Naive B cell (primary cell): Measurements from ENCODE around the gene C1QTNF8. TPM values are rescaled to one million over a fixed set of nuclear protein-coding genes. Genes with fewer than 3 reads are reported as not detected.

Experiments
- ATAC-seq, 2 donors: fragments of 150-1000 bp; cut with Tn5 transposase; 2 replicates each; pipeline ENCODE4 v1.10.0; 2021; ENCODE audit warnings: low read depth in 2 of 2, mild to moderate bottlenecking in 2 of 2, moderate library complexity in 2 of 2
- DNase-seq: peaks from one replicate; pipeline ENCODE4 v3.0.0; 2022
- H3K27ac Mint-ChIP-seq, 6 donors: one replicate each; pipeline ENCODE4 v1.8.0; 2020 to 2022; ENCODE audit warnings: mild to moderate bottlenecking in 6 of 6, mixed read lengths in 6 of 6, moderate library complexity in 5 of 6, inconsistent platforms in 2 of 6
- H3K27me3 Mint-ChIP-seq, 3 donors: one replicate each; pipeline ENCODE4 v1.8.0; 2021 to 2022; ENCODE audit warnings: mixed read lengths in 3 of 3, mild to moderate bottlenecking in 1 of 3
- H3K36me3 Mint-ChIP-seq, 2 donors: one replicate each; pipeline ENCODE4 v1.8.0; 2020 to 2022; ENCODE audit warnings: mixed read lengths in 2 of 2, inconsistent platforms in 1 of 2, mild to moderate bottlenecking in 1 of 2
- H3K4me1 Mint-ChIP-seq, 3 donors: one replicate each; pipeline ENCODE4 v1.8.0; 2020 to 2022; ENCODE audit warnings: mixed read lengths in 3 of 3, inconsistent platforms in 1 of 3, mild to moderate bottlenecking in 1 of 3, moderate library complexity in 1 of 3
- H3K4me3 Mint-ChIP-seq, 8 donors: one replicate each; pipeline ENCODE4 v1.8.0; 2020 to 2022; ENCODE audit warnings: mild to moderate bottlenecking in 8 of 8, mixed read lengths in 8 of 8, moderate library complexity in 8 of 8, inconsistent platforms in 2 of 8
- H3K9me3 Mint-ChIP-seq, 7 donors: one replicate each; pipeline ENCODE4 v1.8.0; 2020 to 2022; ENCODE audit warnings: mixed read lengths in 7 of 7, mild to moderate bottlenecking in 5 of 7, inconsistent platforms in 2 of 7, moderate library complexity in 1 of 7
- polyA plus RNA-seq, 6 donors: library from polyadenylated mRNA; unstranded; fragments of 300-500 nt; fragmentation: Illumina TruSeq; gene quantifications; one replicate each; pipeline ENCODE4 v1.2.3, GENCODE V29; 2021; ENCODE audit warnings: low read depth in 6 of 6

C1QTNF8 gene
- polyA plus RNA-seq, 6 donors from 2014 or later, result not detected

DNA sequence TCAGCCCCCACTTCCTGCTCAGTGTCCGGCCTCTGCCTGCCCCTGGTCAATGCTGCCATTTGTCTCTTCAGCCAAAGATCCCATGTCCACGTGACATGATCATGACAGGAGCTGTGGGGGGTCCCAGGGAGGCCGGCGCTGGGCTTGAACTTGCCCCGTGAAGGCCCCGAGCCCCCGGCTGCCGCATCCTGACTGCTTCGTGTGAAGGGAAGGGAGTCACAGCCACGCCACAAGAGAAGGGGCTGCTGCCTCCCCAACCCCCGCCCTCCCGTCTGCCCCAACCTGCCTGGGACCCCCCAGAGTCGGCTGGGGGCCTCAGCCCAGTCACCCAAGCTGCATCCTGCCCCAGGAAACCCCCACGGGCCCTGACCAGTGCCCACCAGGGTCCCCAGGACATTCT, 37.8 kb downstream of the C1QTNF8 start:
- ATAC-seq (no peak), DNase-seq (no peak)
- Mint-ChIP-seq H3K36me3 (peaks cover 6 to 7% of the 10 kb centered on the region in 2 donors), H3K27me3 (peaks cover 0 to 15% (median 7%) of the 10 kb centered on the region in 3 donors), H3K9me3 (peaks cover 3 to 20% (median 8%) of the 10 kb centered on the region in 7 donors), H3K4me1 (no peaks in the 10 kb centered on the region), H3K27ac (no peak overlapping the region), H3K4me3 (no peak overlapping the region)

- peaks cover 3 to 20% (median 8%) of the 10 kb centered on the region in 7 donors for H3K9me3 Mint-ChIP-seq
- ATAC-seq (no peak), DNase-seq (no peak)
- peaks cover 6 to 7% of the 10 kb centered on the region in 2 donors for H3K36me3 Mint-ChIP-seq
- no peak overlapping the region for H3K27ac Mint-ChIP-seq
- no peak overlapping the region for H3K4me3 Mint-ChIP-seq
- H3K4me1 Mint-ChIP-seq, result no peaks in the 10 kb centered on the region
- H3K27me3 Mint-ChIP-seq, result peaks cover 0 to 8% (median 7%) of the 10 kb centered on the region in 3 donors
These were observed 38.7 kb downstream of the C1QTNF8 start for GRCh38 chr16:1057252-1057932.

- Mint-ChIP-seq H3K36me3 (peaks cover 6 to 7% of the 10 kb centered on the region in 2 donors), H3K27me3 (peaks cover 0 to 8% (median 7%) of the 10 kb centered on the region in 3 donors), H3K4me3 (no peak overlapping the region), H3K4me1 (no peaks in the 10 kb centered on the region), H3K27ac (no peak overlapping the region), H3K9me3 (peaks cover 3 to 20% (median 8%) of the 10 kb centered on the region in 7 donors)
- no peak for DNase-seq
- no peak for ATAC-seq
These were observed 39.8 kb downstream of the C1QTNF8 start for GRCh38 chr16:1056196-1056595.

DNA sequence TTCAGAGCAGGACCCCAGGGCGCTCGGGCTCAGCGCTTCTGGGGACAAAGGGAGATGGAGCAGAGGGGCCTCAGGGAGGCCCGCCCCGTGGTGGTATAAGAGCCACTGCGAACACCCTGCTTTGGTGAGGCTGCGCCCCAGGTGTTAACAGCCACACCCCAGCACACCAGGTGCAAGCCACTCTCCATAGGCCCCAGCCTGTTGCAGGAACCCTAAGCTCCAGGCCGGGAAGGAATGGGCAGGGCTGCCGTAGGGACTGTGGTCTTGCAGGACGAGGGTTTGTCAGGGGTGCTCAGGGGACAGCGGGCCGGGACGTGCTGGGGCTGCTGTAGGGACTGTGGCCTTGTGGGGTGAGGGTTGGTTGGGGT, 40.5 kb downstream of the C1QTNF8 start:
- Mint-ChIP-seq H3K4me1 (no peaks in the 10 kb centered on the region), H3K9me3 (peaks cover 3 to 20% (median 8%) of the 10 kb centered on the region in 7 donors), H3K27me3 (peaks cover 0 to 8% (median 7%) of the 10 kb centered on the region in 3 donors), H3K27ac (no peak overlapping the region), H3K36me3 (peaks cover 6 to 7% of the 10 kb centered on the region in 2 donors), H3K4me3 (no peak overlapping the region)
- ATAC-seq (no peak), DNase-seq (no peak)

DNA sequence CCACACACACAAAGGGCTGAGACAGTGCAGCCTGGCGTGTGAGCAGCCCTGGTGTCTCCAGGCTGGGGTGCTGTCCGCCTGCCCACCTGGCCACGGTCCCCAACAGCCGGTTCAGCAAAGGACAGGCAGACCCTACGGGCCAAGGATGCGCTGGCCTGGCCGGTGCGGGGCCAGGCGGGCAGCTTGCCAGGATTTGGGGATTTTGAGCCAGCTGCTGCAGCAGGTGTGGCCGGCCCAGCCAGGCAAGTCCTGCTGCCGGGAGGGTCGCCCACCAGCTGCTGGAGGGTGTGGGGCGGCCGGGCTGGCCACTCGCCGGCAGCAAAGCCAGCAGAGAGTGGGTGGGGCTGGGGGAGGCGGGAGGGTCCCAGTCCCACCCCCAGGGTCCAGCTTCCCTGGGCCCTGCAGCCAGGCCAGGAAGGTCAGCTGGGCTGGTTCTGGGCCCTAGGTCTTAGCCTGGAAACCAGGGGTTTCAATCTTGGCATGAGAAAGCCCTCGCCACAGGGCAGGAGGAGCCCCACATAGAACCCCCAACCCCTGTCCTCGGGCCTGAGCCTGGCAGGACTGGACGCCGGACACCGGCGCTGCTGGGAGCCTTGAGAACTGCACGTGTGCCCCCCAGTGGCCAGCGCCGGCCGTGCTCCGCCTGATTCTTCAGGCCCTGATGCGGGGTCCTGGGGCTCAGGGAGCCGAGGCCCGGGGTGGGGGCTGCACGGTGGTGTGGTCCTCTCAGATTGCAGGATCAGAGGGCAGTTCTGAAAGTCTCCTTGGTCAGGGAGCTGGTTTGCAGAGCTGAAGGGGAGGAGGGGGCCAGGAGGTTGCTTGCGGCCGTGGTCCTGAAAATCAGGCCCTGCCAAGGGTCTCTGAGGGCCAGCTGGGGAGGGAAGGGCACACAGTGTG, 41.1 kb downstream of the C1QTNF8 start:
- DNase-seq, result no peak
- H3K4me3 Mint-ChIP-seq, result no peak overlapping the region

DNA sequence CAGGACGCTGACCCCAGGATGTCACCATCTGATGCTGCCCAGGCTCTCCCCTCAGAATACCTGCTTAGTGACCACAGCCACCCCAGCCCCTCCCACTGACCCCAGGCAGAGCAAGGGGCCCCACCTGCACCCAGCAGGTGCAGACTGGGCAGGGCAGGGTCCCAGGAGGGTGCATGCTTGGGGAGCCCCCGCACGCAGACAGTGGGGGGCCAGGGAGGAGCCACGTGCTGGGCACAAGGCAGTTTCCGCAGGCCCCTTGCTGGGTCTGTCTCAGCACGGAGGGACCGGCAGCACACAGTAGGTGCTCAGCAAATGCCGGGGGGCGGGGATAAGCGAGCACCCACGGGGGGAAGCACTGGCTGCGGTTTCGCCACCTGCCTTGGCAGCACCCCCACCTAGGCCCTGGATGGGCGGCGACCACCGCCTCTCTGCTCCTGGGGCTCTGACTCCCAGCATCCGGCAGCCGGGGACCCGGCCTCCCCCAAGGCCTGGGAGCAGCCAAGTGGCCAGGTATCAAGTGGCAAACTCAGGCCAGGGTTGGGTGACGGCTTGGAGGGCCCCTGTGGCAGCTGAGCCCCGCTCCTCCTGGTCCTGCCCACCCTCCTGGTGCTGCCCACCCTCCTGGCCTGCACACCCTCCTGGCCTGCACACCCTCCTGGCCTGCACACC, 42.2 kb downstream of the C1QTNF8 start:
- no peak overlapping the region for H3K4me3 Mint-ChIP-seq

More for the DNA sequence above, 41.1 kb downstream of the C1QTNF8 start:
- Mint-ChIP-seq H3K27me3 (peaks cover 0 to 8% (median 7%) of the 10 kb centered on the region in 3 donors), H3K4me1 (no peaks in the 10 kb centered on the region), H3K27ac (no peak overlapping the region), H3K36me3 (peaks cover 6 to 7% of the 10 kb centered on the region in 2 donors), H3K9me3 (peaks cover 3 to 19% (median 8%) of the 10 kb centered on the region in 7 donors)
- no peak for ATAC-seq

GRCh38 chr16:1053121-1053521, 42.9 kb downstream of the C1QTNF8 start:
- ATAC-seq (no peak), DNase-seq (no peak)
- H3K27ac Mint-ChIP-seq, result no peak overlapping the region

More for the DNA sequence above, 42.2 kb downstream of the C1QTNF8 start:
- Mint-ChIP-seq H3K27me3 (peaks cover 0 to 8% (median 7%) of the 10 kb centered on the region in 3 donors), H3K9me3 (peaks cover 0 to 8% (median 0%) of the 10 kb centered on the region in 7 donors), H3K36me3 (no peaks in the 10 kb centered on the region), H3K4me1 (no peaks in the 10 kb centered on the region), H3K27ac (no peak overlapping the region)
- ATAC-seq (no peak), DNase-seq (no peak)

GRCh38 chr16:1052721-1053120, 43.3 kb downstream of the C1QTNF8 start:
- Mint-ChIP-seq H3K27me3 (peaks cover 0 to 8% (median 7%) of the 10 kb centered on the region in 3 donors), H3K4me1 (no peaks in the 10 kb centered on the region), H3K36me3 (no peaks in the 10 kb centered on the region), H3K9me3 (peaks cover 0 to 6% (median 0%) of the 10 kb centered on the region in 7 donors), H3K27ac (no peak overlapping the region), H3K4me3 (no peak overlapping the region)
- ATAC-seq, result no peak
- no peak for DNase-seq

More at GRCh38 chr16:1053121-1053521, 42.9 kb downstream of the C1QTNF8 start:
- Mint-ChIP-seq H3K4me1 (no peaks in the 10 kb centered on the region), H3K9me3 (peaks cover 0 to 6% (median 0%) of the 10 kb centered on the region in 7 donors), H3K27me3 (peaks cover 0 to 8% (median 7%) of the 10 kb centered on the region in 3 donors), H3K4me3 (no peak overlapping the region), H3K36me3 (no peaks in the 10 kb centered on the region)

GRCh38 chr16:1051446-1051845, 44.6 kb downstream of the C1QTNF8 start:
- Mint-ChIP-seq H3K4me3 (no peak overlapping the region), H3K9me3 (peaks cover 0 to 3% (median 0%) of the 10 kb centered on the region in 7 donors), H3K36me3 (no peaks in the 10 kb centered on the region), H3K27ac (no peak overlapping the region), H3K27me3 (peaks cover 0 to 8% (median 7%) of the 10 kb centered on the region in 3 donors), H3K4me1 (no peaks in the 10 kb centered on the region)
- ATAC-seq (no peak), DNase-seq (no peak)

- DNase-seq, result no peak
- H3K27me3 Mint-ChIP-seq, result peaks cover 0 to 8% (median 7%) of the 10 kb centered on the region in 3 donors
- H3K4me1 Mint-ChIP-seq, result no peaks in the 10 kb centered on the region
- no peak overlapping the region for H3K4me3 Mint-ChIP-seq
- H3K9me3 Mint-ChIP-seq, result no peaks in the 10 kb centered on the region
- H3K27ac Mint-ChIP-seq, result no peak overlapping the region
- no peaks in the 10 kb centered on the region for H3K36me3 Mint-ChIP-seq
- ATAC-seq, result no peak
These were observed 45.1 kb downstream of the C1QTNF8 start for GRCh38 chr16:1050921-1051320.

GRCh38 chr16:1050516-1050915, 45.5 kb downstream of the C1QTNF8 start:
- ATAC-seq (no peak), DNase-seq (no peak)
- Mint-ChIP-seq H3K36me3 (no peaks in the 10 kb centered on the region), H3K27ac (no peak overlapping the region), H3K9me3 (no peaks in the 10 kb centered on the region), H3K4me1 (no peaks in the 10 kb centered on the region), H3K4me3 (no peak overlapping the region), H3K27me3 (peaks cover 0 to 5% (median 4%) of the 10 kb centered on the region in 3 donors)

GRCh38 chr16:1049976-1050247, 46.1 kb downstream of the C1QTNF8 start:
- Mint-ChIP-seq H3K9me3 (no peaks in the 10 kb centered on the region), H3K27ac (no peak overlapping the region), H3K27me3 (no peaks in the 10 kb centered on the region), H3K36me3 (no peaks in the 10 kb centered on the region), H3K4me1 (no peaks in the 10 kb centered on the region), H3K4me3 (no peak overlapping the region)
- DNase-seq (no peak), ATAC-seq (no peak)

DNA sequence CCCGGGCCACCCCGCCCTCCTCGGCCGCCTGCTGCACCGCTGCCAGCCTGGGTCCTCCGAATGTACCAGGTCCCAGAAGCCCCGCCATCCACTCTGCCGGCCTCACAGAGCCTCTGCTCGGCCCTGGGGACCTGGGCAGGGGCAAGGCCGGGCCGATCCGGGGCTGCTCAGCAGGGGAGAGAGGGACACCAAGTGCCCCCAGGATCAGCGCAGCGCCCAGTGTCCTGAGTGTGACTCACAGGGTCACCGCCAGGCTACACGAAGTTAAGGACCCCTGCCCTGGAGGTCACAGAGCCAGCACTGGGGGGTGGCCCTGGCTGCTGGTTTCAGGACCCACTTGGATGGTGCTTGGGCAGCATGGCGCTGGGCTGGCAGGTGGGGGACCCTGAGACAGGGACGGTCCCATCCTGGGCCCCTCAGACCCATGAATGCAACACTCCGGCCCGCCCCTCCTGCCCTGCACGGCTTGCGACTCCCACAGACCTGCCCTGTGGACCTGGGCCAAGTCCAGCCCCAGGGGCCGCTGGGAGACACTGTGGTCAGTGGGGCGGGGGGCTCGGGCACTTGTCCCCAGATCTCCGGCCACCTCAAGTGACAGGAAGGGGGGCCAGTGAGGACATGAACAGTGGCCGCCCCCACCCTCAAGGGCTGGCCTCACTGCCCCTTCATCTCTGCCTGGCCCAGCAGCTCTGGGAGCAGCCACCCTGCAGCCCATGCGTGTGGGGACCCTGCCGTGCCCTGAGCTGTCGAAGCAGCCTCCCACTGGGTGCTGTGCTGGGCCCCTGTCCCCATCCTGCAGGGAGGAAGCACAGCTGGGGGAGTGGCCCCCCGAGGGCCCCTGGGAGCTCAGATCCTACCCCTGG, 46.7 kb downstream of the C1QTNF8 start:
- no peaks in the 10 kb centered on the region for H3K4me1 Mint-ChIP-seq
- no peak overlapping the region for H3K27ac Mint-ChIP-seq
- no peak for DNase-seq
- no peak overlapping the region for H3K4me3 Mint-ChIP-seq
- H3K36me3 Mint-ChIP-seq, result no peaks in the 10 kb centered on the region
- no peaks in the 10 kb centered on the region for H3K27me3 Mint-ChIP-seq
- no peak for ATAC-seq
- no peaks in the 10 kb centered on the region for H3K9me3 Mint-ChIP-seq
